Esophagus squamous epithelium (tissue), 5 donors: ENCODE results near the gene WDR70. TPM values are rescaled to one million over a fixed set of nuclear protein-coding genes. Genes with fewer than 3 reads are reported as not detected.

Experiments used
- DNase-seq: peaks from one replicate; lab custom pipeline; 2025; lab: John Stamatoyannopoulos, UW
- H3K27ac ChIP-seq, 4 donors: fragments of 200-600 bp; sonication (generic); one replicate each; pipeline ENCODE4 v1.5.1; 2016 to 2019; ENCODE audit warnings: mild to moderate bottlenecking in 1 of 4
- H3K27me3 ChIP-seq, 4 donors: fragments of 200-600 bp; sonication (generic); 1 replicate in 3 of 4; 2 replicates in 1 of 4; pipeline versions ENCODE4 v1.5.1 to v1.6.0; 2017 to 2021; ENCODE audit warnings: antibody characterized with exemption in 1 of 4
- H3K36me3 ChIP-seq, 3 donors: fragments of 200-600 bp; sonication (generic); one replicate each; pipeline ENCODE4 v1.5.1; 2016 to 2019
- H3K4me1 ChIP-seq, 3 donors: fragments of 200-600 bp; sonication (generic); one replicate each; pipeline ENCODE4 v1.5.1; 2017 to 2019
- H3K4me3 ChIP-seq, 4 donors: fragments of 200-600 bp; sonication (generic); 1 replicate in 3 of 4; 2 replicates in 1 of 4; pipeline ENCODE4 v1.5.1; 2016 to 2019; ENCODE audit warnings: mild to moderate bottlenecking in 2 of 4, moderate library complexity in 1 of 4
- H3K9me3 ChIP-seq, 3 donors: fragments of 200-600 bp; sonication (generic); one replicate each; pipeline ENCODE4 v1.5.1; 2016 to 2019
- CTCF ChIP-seq, 6 experiments: fragments of 450-650 bp in 4 of 6; fragments of 200-600 bp in 2 of 6; sonication (generic) in 2 of 6; IDR thresholded peaks; one replicate each; pipeline ENCODE4 v1.5.1; 2016 to 2019; ENCODE audit warnings: antibody characterized with exemption in 6 of 6, mild to moderate bottlenecking in 4 of 6, moderate library complexity in 4 of 6
- POLR2A ChIP-seq, 4 donors: fragments of 450-650 bp; IDR thresholded peaks; one replicate each; pipeline ENCODE4 v1.6.1; 2017; ENCODE audit warnings: antibody characterized with exemption in 4 of 4, mild to moderate bottlenecking in 4 of 4, moderate library complexity in 3 of 4
- WGBS, 2 donors: methylation state at CpG; one replicate each; pipeline ENCODE4 v1.1.5; 2018; 5-methylcytosine and 5-hydroxymethylcytosine counted together
- intact Hi-C: fragments of 100-400 bp; cut with DNase I; formaldehyde crosslinking; loops from one replicate; pipeline ENCODE4 v1.15.0; 2022
- total RNA-seq, 4 donors: library from RNA; depleted of rRNA; stranded (reverse); fragments of >200 nt; gene quantifications; one replicate each; pipeline ENCODE4 v1.1.0, GENCODE V29; 2016
- donor health status: DM: yes; HTN: yes; CAD: no.

Gene WDR70
- total RNA-seq, 4 donors from 2014 or later = 8.2 to 26.1 (median 15.5) TPM

GRCh38 chr5:37771203-37771611 lies 392.1 kb downstream of the WDR70 start:
- peak overlapping the region in 1 of 4 donors; percentile 17 for H3K27ac ChIP-seq
- no peaks in the 10 kb centered on the region for H3K27me3 ChIP-seq
- 63 to 70% methylated on average over 2 to 3 of the region's 3 CpGs for WGBS, 2 donors
- H3K4me3 ChIP-seq = no peak overlapping the region
- no peaks in the 10 kb centered on the region for H3K4me1 ChIP-seq
- intact Hi-C loops = no loop called here
- no peaks in the 10 kb centered on the region for H3K36me3 ChIP-seq
- no peak for DNase-seq
- peaks cover 0 to 12% (median 10%) of the 10 kb centered on the region in 3 donors for H3K9me3 ChIP-seq
- TF ChIP-seq POLR2A (IDR thresholded peaks at IDR 0.05) (no peak), CTCF (IDR thresholded peaks at IDR 0.05) (no peak)

GRCh38 chr5:37771731-37772130 lies 392.6 kb downstream of the WDR70 start:
- Histone ChIP-seq H3K27ac (peak overlapping the region in 1 of 4 donors; percentile 17), H3K27me3 (no peaks in the 10 kb centered on the region), H3K4me3 (no peak overlapping the region), H3K36me3 (no peaks in the 10 kb centered on the region), H3K9me3 (peaks cover 0 to 12% (median 10%) of the 10 kb centered on the region in 3 donors), H3K4me1 (no peaks in the 10 kb centered on the region)
- DNase-seq = no peak
- WGBS, 2 donors = 65 to 67% methylated on average over 2 of the region's 2 CpGs
- intact Hi-C loops = no loop called here
- no peak for TF ChIP-seq CTCF (IDR thresholded peaks at IDR 0.05)
- TF ChIP-seq POLR2A (IDR thresholded peaks at IDR 0.05) = no peak

- Histone ChIP-seq H3K27ac (no peak overlapping the region), H3K4me1 (no peaks in the 10 kb centered on the region), H3K27me3 (no peaks in the 10 kb centered on the region), H3K9me3 (peaks cover 0 to 12% (median 10%) of the 10 kb centered on the region in 3 donors), H3K4me3 (no peak overlapping the region), H3K36me3 (no peaks in the 10 kb centered on the region)
- no peak for DNase-seq
- TF ChIP-seq POLR2A (IDR thresholded peaks at IDR 0.05) (no peak), CTCF (IDR thresholded peaks at IDR 0.05) (no peak)
- WGBS, 2 donors = 79% methylated on average over 2 of the region's 2 CpGs
- intact Hi-C loops = no loop called here
These were observed 393.1 kb downstream of the WDR70 start for GRCh38 chr5:37772255-37772654.

- Histone ChIP-seq H3K4me1 (no peaks in the 10 kb centered on the region), H3K27ac (no peak overlapping the region), H3K36me3 (no peaks in the 10 kb centered on the region), H3K9me3 (peaks cover 0 to 12% (median 10%) of the 10 kb centered on the region in 3 donors), H3K4me3 (no peak overlapping the region), H3K27me3 (no peaks in the 10 kb centered on the region)
- 73 to 86% methylated on average over 1 of the region's 1 CpG for WGBS, 2 donors
- DNase-seq = no peak
- TF ChIP-seq CTCF (IDR thresholded peaks at IDR 0.05) = no peak
- TF ChIP-seq POLR2A (IDR thresholded peaks at IDR 0.05) = no peak
- intact Hi-C loops = no loop called here
These were observed 394.7 kb downstream of the WDR70 start for GRCh38 chr5:37773809-37774208.

GRCh38 chr5:37774912-37775483 lies 395.9 kb downstream of the WDR70 start:
- H3K4me1 ChIP-seq = no peaks in the 10 kb centered on the region
- no peak for DNase-seq
- 86 to 96% methylated on average over 9 of the region's 9 CpGs for WGBS, 2 donors

More at GRCh38 chr5:37774912-37775483, 395.9 kb downstream of the WDR70 start:
- Histone ChIP-seq H3K9me3 (peaks cover 0 to 12% (median 10%) of the 10 kb centered on the region in 3 donors), H3K27ac (no peak overlapping the region), H3K4me3 (no peak overlapping the region), H3K36me3 (no peaks in the 10 kb centered on the region), H3K27me3 (no peaks in the 10 kb centered on the region)
- peak in 4 of 6 experiments; percentile 35 to 81 (median 45) for TF ChIP-seq CTCF (IDR thresholded peaks at IDR 0.05)
- TF ChIP-seq POLR2A (IDR thresholded peaks at IDR 0.05) = no peak
- intact Hi-C loops = no loop called here
